ENCODE data around the gene VAV2.

VAV2 gene

GRCh38 chr9:133952598-133953550, 39.2 kb downstream of the VAV2 start:
- DNase-seq (ENCODE audit: low read depth in 2 of 2) = no peak

GRCh38 chr9:133951265-133951664, 40.9 kb downstream of the VAV2 start:
- no peak for DNase-seq (ENCODE audit: low read depth in 2 of 2)

DNA sequence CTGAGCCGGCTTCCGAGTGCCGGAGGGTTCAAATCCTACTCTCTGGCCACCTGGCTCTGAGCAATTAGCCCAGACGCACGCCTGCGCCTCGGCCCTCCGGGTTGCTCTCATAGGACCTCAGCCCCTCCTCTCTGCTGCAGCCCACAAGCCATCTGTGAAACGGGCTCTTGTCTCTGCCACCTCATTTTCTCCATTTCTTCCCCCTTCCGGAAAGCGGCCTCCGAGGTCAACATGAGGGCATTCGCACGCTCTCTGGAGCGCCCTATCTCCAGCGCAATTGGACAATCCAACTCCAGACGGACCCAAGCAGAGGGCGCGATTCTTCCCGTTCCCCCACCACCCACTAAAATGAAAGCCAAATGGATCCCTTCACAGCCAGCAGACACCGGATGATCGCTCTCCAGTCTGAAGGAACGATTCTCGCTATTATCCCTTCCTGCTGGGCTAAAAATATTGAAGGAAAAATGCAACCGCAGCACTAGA, 41.5 kb downstream of the VAV2 start:
- DNase-seq (ENCODE audit: low read depth in 2 of 2) = no peak

- no peak for DNase-seq (ENCODE audit: low read depth in 2 of 2)
These were observed 41.9 kb downstream of the VAV2 start for GRCh38 chr9:133950192-133950591.

DNA sequence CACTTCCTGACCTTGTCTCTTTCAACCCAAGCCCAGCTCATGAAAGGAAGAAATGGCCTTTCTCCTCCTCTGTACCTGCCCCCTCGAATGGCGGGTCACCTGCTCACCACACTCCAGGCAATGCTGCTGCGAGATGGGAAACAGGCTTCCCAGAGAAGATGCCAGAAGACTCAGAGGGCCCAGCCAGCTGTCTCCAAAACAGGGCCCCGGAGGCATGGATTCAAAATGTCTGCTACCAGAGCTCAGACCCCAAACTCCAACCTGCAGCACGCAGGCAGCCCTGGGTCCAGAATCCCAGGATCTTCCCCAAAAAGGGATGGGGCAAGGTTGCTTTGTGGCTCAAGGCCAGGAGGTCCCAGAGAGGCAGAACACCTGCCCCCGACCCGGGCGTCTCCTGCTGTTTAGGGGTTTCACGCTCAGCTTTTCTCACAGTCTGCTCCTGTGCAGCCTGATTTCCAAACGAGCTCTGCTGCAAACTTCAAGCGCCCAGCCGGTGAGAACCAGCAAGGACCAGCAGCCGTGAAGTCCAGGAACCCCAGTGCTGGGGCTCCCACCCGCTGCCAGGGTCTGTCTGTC, 42.5 kb downstream of the VAV2 start:
- no peak for DNase-seq (ENCODE audit: low read depth in 2 of 2)

GRCh38 chr9:133948561-133949485, 43.3 kb downstream of the VAV2 start:
- no peak for DNase-seq (ENCODE audit: low read depth in 2 of 2)

DNA sequence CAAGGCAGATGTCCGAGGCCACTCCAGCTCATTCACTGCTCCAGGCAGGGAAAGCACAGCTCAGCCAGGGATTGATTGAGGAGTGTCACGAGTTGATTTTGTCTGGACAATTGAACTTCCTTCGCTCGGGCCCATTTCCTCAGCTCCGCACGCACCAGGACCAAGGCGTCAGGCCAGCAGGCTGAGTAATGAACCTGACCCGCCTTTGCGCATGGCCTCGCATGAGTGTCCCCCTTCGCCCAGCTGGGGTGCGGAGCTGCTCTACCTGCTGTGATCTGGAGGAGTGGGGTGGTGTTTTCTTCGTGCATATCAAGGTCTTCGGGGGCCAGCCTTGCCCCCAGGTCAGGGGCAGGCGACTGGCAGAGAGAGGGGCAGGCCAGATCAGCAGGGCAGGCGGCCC, 44.0 kb downstream of the VAV2 start:
- DNase-seq (ENCODE audit: low read depth in 2 of 2) = no peak

- no peak for DNase-seq (ENCODE audit: low read depth in 2 of 2)
These were observed 45.2 kb downstream of the VAV2 start for GRCh38 chr9:133946840-133947486.

GRCh38 chr9:133945977-133946753, 46.0 kb downstream of the VAV2 start:
- no peak for DNase-seq (ENCODE audit: low read depth in 2 of 2)

- DNase-seq (ENCODE audit: low read depth in 2 of 2) = no peak
These were observed 46.7 kb downstream of the VAV2 start for GRCh38 chr9:133945314-133945975.

DNA sequence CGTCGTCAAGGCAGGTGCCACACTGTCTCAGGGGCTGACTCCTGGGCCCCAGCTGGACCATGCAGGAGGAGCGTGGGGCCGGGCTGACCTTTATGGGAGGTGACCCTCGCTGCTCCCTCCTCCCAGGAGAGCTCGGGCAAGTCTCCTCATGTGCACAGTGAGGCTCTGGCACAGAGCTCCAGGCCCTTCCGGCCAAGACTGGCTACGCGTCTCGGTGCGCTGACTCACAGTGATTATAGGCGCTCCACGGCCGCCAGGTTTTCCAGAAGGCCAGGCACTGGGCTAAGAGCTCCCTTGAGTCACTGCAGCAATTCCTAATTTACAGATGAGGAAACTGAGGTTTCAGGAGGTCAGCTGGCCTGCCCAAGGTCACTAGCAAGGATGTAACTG, 47.4 kb downstream of the VAV2 start:
- no peak for DNase-seq (ENCODE audit: low read depth in 2 of 2)

DNA sequence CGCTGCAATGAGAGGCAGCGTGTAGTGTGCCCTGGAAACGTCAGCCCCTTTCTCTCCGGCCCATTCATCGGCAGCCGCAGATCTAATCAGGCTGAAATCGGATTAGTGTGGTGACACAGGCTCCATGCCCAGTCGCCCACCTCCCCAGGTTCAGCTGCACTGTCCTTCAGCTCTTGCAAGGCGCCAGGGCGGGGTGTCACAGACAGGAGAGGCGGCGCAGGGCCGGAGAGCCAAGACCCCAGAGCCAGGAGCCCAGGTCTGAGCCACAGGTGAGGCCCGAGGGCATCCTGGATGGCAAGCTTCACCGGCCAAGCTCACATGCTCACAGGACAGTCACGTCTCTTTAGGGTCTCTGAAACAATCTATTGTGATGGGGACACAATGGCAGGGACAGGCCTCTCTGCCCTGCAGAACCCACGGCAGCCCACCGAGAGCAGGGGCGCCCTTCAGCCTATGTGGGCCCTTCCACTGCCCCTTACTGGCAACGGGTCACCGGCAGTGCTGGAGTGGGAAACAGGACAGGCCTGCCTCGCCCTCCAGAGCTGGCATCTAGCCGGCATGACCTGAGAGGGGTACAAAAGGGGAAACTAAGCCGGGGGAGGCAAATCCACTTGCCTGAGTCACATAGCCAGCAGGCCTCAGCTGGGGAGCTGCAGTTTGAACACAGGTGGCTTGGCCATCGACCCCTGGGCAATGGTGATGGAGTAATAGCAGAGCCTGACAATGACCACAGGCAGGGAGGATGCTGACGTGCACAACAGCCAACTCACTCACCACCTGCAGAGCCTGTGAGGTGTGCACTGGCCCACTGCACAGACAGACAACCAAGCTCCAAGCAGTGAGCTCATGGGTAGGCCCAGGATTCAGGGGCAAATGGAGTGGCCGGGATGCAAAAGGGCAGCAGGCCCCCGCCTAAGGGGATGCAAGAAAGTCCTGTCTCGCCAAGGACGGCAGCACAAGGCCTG, 48.1 kb downstream of the VAV2 start:
- no peak for DNase-seq (ENCODE audit: low read depth in 2 of 2)

DNA sequence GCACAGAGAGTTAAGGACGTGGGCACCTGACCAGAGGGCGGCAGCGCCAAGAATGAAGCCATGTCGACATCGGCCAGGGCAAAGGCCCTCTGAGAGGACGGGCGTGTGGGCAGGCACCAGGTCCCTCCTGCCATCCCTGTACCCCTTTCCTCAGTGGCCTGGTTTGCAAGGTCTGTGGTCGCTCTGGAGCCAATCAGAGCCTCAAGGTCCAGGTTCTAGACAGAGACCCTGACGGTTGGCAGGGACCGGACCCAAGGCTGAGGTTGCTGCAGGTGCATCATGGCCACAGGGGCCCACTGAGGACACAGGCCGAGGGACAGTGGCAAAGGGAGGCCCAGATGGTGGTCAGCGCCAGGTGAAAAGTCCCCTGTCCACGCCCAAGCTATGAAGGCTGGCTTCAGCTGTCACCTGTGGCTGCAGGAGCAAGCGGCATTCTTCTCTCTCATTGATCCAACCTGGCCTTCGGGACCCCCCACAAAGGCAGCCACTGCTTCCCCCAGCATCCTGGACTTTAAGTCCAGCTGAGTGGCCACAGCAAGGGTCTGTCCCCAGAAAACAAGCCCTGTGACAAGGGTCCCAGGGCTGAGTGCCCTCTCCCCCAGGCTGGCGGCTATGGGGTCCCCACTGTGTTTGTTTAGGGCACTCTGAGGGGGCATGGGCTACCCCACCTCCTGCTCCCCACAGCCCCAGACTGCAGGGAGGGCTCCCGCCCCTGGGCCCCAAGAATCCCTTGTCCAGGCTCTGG, 48.9 kb downstream of the VAV2 start:
- no peak for DNase-seq (ENCODE audit: low read depth in 2 of 2)

DNA sequence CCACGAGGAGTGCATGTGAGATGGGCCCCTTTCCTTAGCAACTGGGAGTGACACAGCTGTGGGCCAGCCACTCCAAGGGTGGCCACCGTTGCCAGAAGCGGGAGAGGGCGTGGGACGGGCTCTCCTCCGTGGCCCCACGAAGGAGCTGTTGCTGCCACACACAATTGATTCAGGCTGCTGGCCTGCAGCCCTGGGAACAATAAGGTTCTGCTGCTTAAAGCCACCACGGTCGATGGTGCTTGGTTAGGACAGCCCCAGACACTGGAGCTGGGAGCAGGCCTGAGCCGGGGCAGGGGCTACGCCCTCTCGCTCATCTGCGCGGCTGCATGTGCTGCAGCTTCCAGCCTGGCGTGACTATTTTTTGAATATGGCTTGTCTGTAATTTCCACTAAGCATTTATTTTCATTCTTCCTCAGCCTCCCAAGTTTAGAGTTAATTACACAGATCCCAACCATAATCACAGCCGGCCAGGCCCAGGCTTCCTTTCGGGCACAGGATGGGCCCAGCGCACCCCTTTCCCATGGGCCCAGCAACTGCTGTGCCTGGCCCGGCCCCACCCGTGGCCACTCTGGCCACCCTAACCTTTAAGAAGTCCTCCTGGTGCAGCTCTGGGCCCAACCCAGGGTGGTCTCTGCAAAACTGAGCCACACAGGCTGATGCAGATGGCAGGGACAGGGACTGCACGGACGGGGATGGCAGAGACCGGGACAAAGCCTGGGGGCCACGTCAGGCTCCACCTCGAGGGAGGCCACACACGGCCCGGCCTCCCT, 49.7 kb downstream of the VAV2 start:
- no peak for DNase-seq (ENCODE audit: low read depth in 2 of 2)

DNA sequence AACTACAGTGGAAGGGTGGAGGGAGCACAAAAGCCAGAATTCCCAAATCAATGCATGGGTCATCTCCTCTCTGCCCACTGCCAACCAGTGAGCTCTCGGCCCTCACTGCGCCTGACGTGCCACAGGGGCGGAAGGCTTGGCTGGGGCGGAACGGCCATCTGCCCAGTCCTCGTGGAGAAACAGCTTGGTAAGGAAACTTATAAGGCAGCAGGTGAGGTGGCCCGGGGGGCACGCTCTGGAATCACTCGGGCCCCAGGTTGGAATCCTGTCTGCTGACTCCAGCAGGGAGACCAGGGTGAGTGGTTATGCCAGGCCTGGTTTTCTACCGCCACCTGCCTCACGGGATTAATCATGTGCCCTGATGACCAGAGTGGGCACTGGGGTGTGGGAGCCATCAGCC, 52.3 kb downstream of the VAV2 start:
- DNase-seq (ENCODE audit: low read depth in 2 of 2) = no peak

GRCh38 chr9:133939171-133939785, 52.8 kb downstream of the VAV2 start:
- no peak for DNase-seq (ENCODE audit: low read depth in 2 of 2)

GRCh38 chr9:133938753-133939152, 53.4 kb downstream of the VAV2 start:
- DNase-seq (ENCODE audit: low read depth in 2 of 2) = no peak
